HepG2 (cell line): Measurements from ENCODE around the gene ZFAND6. TPM values are rescaled to one million over a fixed set of nuclear protein-coding genes. Genes with fewer than 3 reads are reported as not detected.

Experiments
- BRD4 ChIP-seq: sonication (generic); formaldehyde crosslinking; IDR thresholded peaks from 2 replicates; pipeline ENCODE4 v1.4.0; 2020; ENCODE audit warnings: missing genetic modification reagents
- CBX5 ChIP-seq: sonication (generic); formaldehyde crosslinking; IDR thresholded peaks from 2 replicates; pipeline ENCODE4 v1.4.0; 2020; ENCODE audit warnings: missing genetic modification reagents, borderline replicate concordance
- CREB3 ChIP-seq: sonication (generic); formaldehyde crosslinking; IDR thresholded peaks from 2 replicates; pipeline ENCODE4 v1.5.0; 2020; ENCODE audit warnings: missing genetic modification reagents
- DPF2 ChIP-seq: sonication (generic); formaldehyde crosslinking; IDR thresholded peaks from 2 replicates; pipeline ENCODE4 v1.4.0; 2020; ENCODE audit warnings: mild to moderate bottlenecking, low read depth, missing genetic modification reagents, borderline replicate concordance
- GABPB1 ChIP-seq: IDR thresholded peaks from 2 replicates; pipeline ENCODE4 v1.6.1; 2016; ENCODE audit warnings: mild to moderate bottlenecking, missing genetic modification reagents, moderate library complexity, missing compliant biosample characterization
- GATAD1 ChIP-seq: IDR thresholded peaks from 2 replicates; pipeline ENCODE4 v1.6.1; 2016; ENCODE audit warnings: missing genetic modification reagents, missing compliant biosample characterization
- HMGA1 ChIP-seq: sonication (generic); formaldehyde crosslinking; conservative IDR thresholded peaks from 2 replicates; pipeline ENCODE4 v1.4.0; 2020; ENCODE audit warnings: missing genetic modification reagents
- HNRNPL ChIP-seq: fragments of 200-400 bp; formaldehyde crosslinking; IDR thresholded peaks from 2 replicates; pipeline ENCODE4 v1.6.1; 2017; ENCODE audit warnings: mild to moderate bottlenecking, low read depth, low read length
- JARID2 ChIP-seq: sonication (generic); formaldehyde crosslinking; IDR thresholded peaks from 2 replicates; pipeline ENCODE4 v1.8.1; 2023; ENCODE audit warnings: missing genetic modification reagents, inconsistent platforms; ENCODE audit not compliant: insufficient replicate concordance
- JDP2 ChIP-seq: sonication (generic); formaldehyde crosslinking; IDR thresholded peaks from 2 replicates; pipeline ENCODE4 v1.8.1; 2022; ENCODE audit warnings: missing genetic modification reagents, borderline replicate concordance
- KDM5B ChIP-seq: sonication (generic); formaldehyde crosslinking; IDR thresholded peaks from 2 replicates; pipeline ENCODE4 v1.4.0; 2020; ENCODE audit warnings: missing genetic modification reagents, mild to moderate bottlenecking, borderline replicate concordance
- MATR3 ChIP-seq: sonication (generic); formaldehyde crosslinking; IDR thresholded peaks from 2 replicates; pipeline ENCODE4 v1.4.0; 2020; ENCODE audit warnings: missing genetic modification reagents
- NR2F2 ChIP-seq: IDR thresholded peaks from 2 replicates; pipeline ENCODE4 v1.6.1; 2012; ENCODE audit warnings: low read depth, inconsistent platforms, borderline replicate concordance
- PHF8 ChIP-seq: sonication (generic); formaldehyde crosslinking; IDR thresholded peaks from 2 replicates; pipeline ENCODE4 v1.5.0; 2020; ENCODE audit warnings: missing genetic modification reagents
- POLR2A ChIP-seq, 2 experiments: IDR thresholded peaks; 2 replicates each; pipeline ENCODE4 v1.6.1; 2011; ENCODE audit warnings: low read depth in 2 of 2, low read length in 2 of 2, mild to moderate bottlenecking in 1 of 2, moderate library complexity in 1 of 2; ENCODE audit not compliant: insufficient read depth in 1 of 2
- RFX3 ChIP-seq: IDR thresholded peaks from 2 replicates; pipeline ENCODE4 v1.6.1; 2016; ENCODE audit warnings: missing biosample characterization, missing genetic modification reagents
- ZEB1 ChIP-seq: IDR thresholded peaks from 2 replicates; pipeline ENCODE4 v1.6.1; 2012; ENCODE audit warnings: mild to moderate bottlenecking, low read depth, inconsistent platforms; ENCODE audit not compliant: insufficient replicate concordance
- ZNF232 ChIP-seq: sonication (generic); formaldehyde crosslinking; IDR thresholded peaks from 2 replicates; pipeline ENCODE4 v1.4.0; 2020; ENCODE audit warnings: missing genetic modification reagents, borderline replicate concordance
- ZNF552 ChIP-seq: sonication (generic); formaldehyde crosslinking; IDR thresholded peaks from 2 replicates; pipeline ENCODE4 v1.9.0; 2022; ENCODE audit warnings: missing genetic modification reagents, mild to moderate bottlenecking, borderline replicate concordance
- ZNF761 ChIP-seq: sonication (generic); formaldehyde crosslinking; conservative IDR thresholded peaks from 2 replicates; pipeline ENCODE4 v1.4.0; 2020; ENCODE audit warnings: mild to moderate bottlenecking, missing genetic modification reagents
- ZNF891 ChIP-seq: sonication (generic); formaldehyde crosslinking; IDR thresholded peaks from 2 replicates; pipeline ENCODE4 v1.5.0; 2020; ENCODE audit warnings: mild to moderate bottlenecking, missing genetic modification reagents
- ZSCAN31 ChIP-seq: sonication (generic); formaldehyde crosslinking; IDR thresholded peaks from 2 replicates; pipeline ENCODE4 v1.5.0; 2020; ENCODE audit warnings: low read depth, mild to moderate bottlenecking, missing genetic modification reagents
- polyA plus RNA-seq, 8 experiments: library from polyadenylated mRNA; depleted of rRNA in 3 of 8; stranded (reverse) in 7 of 8; unstranded in 1 of 8; fragments of >200 nt; fragmentation: Illumina TruSeq in 4 of 8; extraction: Trizol in 4 of 8; gene quantifications; 2 replicates each; pipeline versions ENCODE4 v1.2.1 to v1.2.3, GENCODE V29; 2011 to 2016; ENCODE audit warnings: low read depth in 4 of 8, missing spikeins in 1 of 8, mixed read lengths in 1 of 8; ENCODE audit not compliant: insufficient read depth in 1 of 8
- total RNA-seq, 5 experiments: library from RNA; depleted of rRNA; stranded (reverse); fragments of >200 nt; fragmentation: Illumina TruSeq; extraction: Trizol; gene quantifications; 2 replicates each; pipeline ENCODE4 v1.2.3, GENCODE V29; 2016; ENCODE audit warnings: low read depth in 1 of 5
- TF ChIP-seq, protein P1 (sequence below): sonication (generic); formaldehyde crosslinking; IDR thresholded peaks from 2 replicates; pipeline ENCODE4 v1.4.0; 2020; ENCODE audit warnings: mild to moderate bottlenecking, missing genetic modification reagents
- TF ChIP-seq, protein P2 (sequence below): sonication (generic); formaldehyde crosslinking; IDR thresholded peaks from one replicate; pipeline ENCODE4 v1.5.1; 2020; ENCODE audit warnings: mild to moderate bottlenecking, missing genetic modification reagents; ENCODE audit errors: not compliant biosample characterization

The ZFAND6 gene
- total and polyA plus RNA-seq, 2 of the 13 experiments (the other 11 are each of a cell fraction or from before 2014, with no cell fraction given), result 84.2 to 115 TPM

GRCh38 chr15:80171787-80172186 is 112.3 kb downstream of the ZFAND6 start (continued):
- TF ChIP-seq, protein P1, sequence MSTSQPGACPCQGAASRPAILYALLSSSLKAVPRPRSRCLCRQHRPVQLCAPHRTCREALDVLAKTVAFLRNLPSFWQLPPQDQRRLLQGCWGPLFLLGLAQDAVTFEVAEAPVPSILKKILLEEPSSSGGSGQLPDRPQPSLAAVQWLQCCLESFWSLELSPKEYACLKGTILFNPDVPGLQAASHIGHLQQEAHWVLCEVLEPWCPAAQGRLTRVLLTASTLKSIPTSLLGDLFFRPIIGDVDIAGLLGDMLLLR, result no peak
- TF ChIP-seq ZNF552 (CRISPR knock-in tag) (no peak), PHF8 (CRISPR knock-in tag) (no peak), CBX5 (CRISPR knock-in tag) (no peak), POLR2A (IDR thresholded peaks at IDR 0.05; ENCODE audit: insufficient read depth in 1 of 2, low read depth in 2 of 2, low read length in 2 of 2) (no peak), GABPB1 (CRISPR knock-in tag) (peak; percentile 39; the same call in 1 of the 2 replicates), JARID2 (CRISPR knock-in tag) (no peak), CREB3 (no peak), BRD4 (CRISPR knock-in tag) (peak; percentile 33; the same call in 1 of the 2 replicates), GATAD1 (CRISPR knock-in tag) (peak; percentile 58), NR2F2 (peak; percentile 82), ZNF891 (CRISPR knock-in tag) (no peak), ZNF232 (no peak), DPF2 (CRISPR knock-in tag) (peak; percentile 73; the same call in 1 of the 2 replicates), JDP2 (no peak), ZSCAN31 (no peak), KDM5B (CRISPR knock-in tag) (no peak; the same call in 1 of the 2 replicates), HNRNPL (0 out of 2 replicates have a peak, but pooled peaks have one; percentile 61), ZNF761 (no peak), MATR3 (CRISPR knock-in tag) (no peak), RFX3 (CRISPR knock-in tag) (no peak), HMGA1 (CRISPR knock-in tag) (no peak), ZEB1 (peak; percentile 29)
- TF ChIP-seq, protein P2, sequence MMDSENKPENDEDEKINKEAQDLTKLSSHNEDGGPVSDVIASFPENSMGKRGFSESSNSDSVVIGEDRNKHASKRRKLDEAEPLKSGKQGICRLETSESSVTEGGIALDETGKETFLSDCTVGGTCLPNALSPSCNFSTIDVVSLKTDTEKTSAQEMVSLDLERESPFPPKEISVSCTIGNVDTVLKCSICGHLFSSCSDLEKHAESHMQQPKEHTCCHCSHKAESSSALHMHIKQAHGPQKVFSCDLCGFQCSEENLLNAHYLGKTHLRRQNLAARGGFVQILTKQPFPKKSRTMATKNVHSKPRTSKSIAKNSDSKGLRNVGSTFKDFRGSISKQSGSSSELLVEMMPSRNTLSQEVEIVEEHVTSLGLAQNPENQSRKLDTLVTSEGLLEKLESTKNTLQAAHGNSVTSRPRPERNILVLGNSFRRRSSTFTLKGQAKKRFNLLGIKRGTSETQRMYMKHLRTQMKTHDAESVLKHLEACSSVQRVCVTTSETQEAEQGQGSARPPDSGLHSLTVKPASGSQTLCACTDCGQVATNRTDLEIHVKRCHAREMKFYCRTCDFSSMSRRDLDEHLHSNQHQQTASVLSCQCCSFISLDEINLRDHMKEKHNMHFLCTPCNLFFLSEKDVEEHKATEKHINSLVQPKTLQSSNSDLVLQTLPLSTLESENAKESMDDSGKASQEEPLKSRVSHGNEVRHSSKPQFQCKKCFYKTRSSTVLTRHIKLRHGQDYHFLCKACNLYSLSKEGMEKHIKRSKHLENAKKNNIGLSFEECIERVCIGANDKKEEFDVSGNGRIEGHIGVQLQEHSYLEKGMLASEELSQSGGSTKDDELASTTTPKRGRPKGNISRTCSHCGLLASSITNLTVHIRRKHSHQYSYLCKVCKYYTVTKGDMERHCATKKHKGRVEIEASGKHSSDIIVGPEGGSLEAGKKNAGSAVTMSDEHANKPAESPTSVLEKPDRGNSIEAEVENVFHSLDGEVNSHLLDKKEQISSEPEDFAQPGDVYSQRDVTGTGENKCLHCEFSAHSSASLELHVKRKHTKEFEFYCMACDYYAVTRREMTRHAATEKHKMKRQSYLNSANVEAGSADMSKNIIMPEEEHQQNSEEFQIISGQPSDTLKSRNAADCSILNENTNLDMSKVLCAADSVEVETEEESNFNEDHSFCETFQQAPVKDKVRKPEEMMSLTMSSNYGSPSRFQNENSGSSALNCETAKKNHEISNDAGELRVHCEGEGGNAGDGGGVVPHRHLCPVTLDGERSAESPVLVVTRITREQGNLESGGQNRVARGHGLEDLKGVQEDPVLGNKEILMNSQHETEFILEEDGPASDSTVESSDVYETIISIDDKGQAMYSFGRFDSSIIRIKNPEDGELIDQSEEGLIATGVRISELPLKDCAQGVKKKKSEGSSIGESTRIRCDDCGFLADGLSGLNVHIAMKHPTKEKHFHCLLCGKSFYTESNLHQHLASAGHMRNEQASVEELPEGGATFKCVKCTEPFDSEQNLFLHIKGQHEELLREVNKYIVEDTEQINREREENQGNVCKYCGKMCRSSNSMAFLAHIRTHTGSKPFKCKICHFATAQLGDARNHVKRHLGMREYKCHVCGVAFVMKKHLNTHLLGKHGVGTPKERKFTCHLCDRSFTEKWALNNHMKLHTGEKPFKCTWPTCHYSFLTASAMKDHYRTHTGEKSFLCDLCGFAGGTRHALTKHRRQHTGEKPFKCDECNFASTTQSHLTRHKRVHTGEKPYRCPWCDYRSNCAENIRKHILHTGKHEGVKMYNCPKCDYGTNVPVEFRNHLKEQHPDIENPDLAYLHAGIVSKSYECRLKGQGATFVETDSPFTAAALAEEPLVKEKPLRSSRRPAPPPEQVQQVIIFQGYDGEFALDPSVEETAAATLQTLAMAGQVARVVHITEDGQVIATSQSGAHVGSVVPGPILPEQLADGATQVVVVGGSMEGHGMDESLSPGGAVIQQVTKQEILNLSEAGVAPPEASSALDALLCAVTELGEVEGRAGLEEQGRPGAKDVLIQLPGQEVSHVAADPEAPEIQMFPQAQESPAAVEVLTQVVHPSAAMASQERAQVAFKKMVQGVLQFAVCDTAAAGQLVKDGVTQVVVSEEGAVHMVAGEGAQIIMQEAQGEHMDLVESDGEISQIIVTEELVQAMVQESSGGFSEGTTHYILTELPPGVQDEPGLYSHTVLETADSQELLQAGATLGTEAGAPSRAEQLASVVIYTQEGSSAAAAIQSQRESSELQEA (CRISPR knock-in tag), result no peak
